ENCODE data around the gene MAP3K6.

MAP3K6 gene

DNA sequence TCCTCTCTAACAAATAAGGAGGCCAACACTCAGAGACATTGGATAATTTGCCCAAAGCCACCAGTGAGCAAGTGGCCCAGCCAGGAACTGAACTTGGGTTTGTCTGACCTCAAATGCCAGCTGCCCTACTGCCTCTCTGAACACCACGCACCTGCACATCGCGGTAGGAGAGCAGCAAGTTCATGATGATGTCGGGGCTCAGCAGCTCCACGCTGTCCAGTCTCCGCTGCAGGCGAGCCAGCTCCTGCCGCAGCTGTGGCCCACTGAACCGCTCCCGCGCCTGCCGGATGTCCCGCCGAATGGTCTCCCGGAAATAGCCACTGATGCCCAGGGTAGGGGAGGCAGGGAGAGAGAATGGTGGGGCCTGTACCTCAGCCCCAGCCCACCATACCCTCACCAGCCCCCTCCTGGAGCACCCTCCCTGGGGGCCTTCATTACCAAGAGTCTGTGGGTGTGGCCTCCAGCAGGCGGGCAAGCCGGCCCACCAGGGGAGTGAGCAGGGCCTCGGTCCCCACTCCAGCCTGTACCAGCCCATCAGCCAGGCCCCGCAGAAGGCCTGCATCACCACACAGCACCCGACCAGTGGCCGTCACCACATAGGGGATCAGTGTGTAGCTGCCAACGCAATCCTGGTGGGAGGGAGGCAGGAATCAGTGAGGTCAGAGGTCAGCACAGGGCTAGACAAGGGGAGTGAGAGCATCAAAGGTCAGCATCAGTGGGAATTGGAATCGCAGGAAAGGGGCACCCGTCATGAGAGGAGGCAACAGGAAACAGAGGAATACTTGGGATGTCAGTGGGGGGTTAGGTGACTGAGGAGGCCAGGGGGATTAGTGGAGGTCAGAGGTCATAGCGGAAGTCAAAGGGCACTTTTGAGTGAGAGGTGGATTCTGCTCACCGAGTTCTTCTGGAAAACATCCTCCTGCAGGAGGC, 2.7 kb downstream of the MAP3K6 start:
- H3K4me1 Mint-ChIP-seq: peaks cover 72% of the 10 kb centered on the region
- DNase-seq: peak; percentile 50
- H3K27ac Mint-ChIP-seq: peak overlapping the region; percentile 53
- peak overlapping the region; percentile 51 for H3K4me3 Mint-ChIP-seq
- H3K27me3 Mint-ChIP-seq (ENCODE audit: low read depth, poor library complexity): peaks cover 25% of the 10 kb centered on the region
- H3K9me3 Mint-ChIP-seq: no peaks in the 10 kb centered on the region
- TF ChIP-seq, protein P1, sequence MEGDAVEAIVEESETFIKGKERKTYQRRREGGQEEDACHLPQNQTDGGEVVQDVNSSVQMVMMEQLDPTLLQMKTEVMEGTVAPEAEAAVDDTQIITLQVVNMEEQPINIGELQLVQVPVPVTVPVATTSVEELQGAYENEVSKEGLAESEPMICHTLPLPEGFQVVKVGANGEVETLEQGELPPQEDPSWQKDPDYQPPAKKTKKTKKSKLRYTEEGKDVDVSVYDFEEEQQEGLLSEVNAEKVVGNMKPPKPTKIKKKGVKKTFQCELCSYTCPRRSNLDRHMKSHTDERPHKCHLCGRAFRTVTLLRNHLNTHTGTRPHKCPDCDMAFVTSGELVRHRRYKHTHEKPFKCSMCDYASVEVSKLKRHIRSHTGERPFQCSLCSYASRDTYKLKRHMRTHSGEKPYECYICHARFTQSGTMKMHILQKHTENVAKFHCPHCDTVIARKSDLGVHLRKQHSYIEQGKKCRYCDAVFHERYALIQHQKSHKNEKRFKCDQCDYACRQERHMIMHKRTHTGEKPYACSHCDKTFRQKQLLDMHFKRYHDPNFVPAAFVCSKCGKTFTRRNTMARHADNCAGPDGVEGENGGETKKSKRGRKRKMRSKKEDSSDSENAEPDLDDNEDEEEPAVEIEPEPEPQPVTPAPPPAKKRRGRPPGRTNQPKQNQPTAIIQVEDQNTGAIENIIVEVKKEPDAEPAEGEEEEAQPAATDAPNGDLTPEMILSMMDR (IDR thresholded peaks at IDR 0.05): no peak
- H3K36me3 Mint-ChIP-seq (ENCODE audit: low read depth): peaks cover 2% of the 10 kb centered on the region

- Mint-ChIP-seq H3K9me3 (no peaks in the 10 kb centered on the region), H3K27ac (no peak overlapping the region), H3K4me3 (peak overlapping the region; percentile 75), H3K4me1 (peaks cover 64% of the 10 kb centered on the region), H3K36me3 (ENCODE audit: low read depth) (peaks cover 5% of the 10 kb centered on the region), H3K27me3 (ENCODE audit: low read depth, poor library complexity) (peaks cover 40% of the 10 kb centered on the region)
- TF ChIP-seq, protein P1 (IDR thresholded peaks at IDR 0.05): no peak
- DNase-seq: no peak
Measured at GRCh38 chr1:27361553-27361952, 5.2 kb downstream of the MAP3K6 start.

DNA sequence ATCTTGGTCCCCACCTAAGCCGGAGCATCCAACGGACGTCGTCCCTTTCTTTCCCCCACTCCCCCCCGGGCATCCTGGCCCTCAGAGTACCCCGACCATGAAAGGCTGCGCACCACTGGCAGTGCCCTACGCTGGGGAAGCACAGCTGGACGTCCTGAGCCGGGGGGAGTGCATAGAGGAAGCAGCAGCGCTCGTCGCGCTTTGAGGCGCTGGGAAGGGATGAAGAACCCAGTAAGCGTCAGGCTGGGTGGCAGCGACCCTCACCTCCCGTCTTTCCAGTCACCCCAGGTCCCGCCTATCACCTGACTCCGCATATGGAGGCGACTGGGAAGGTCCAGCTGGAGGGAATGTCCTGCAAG, 5.7 kb downstream of the MAP3K6 start:
- Mint-ChIP-seq H3K9me3 (no peaks in the 10 kb centered on the region), H3K27ac (no peak overlapping the region)

GRCh38 chr1:27360159-27361043, 6.4 kb downstream of the MAP3K6 start:
- Mint-ChIP-seq H3K4me3 (peak overlapping the region; percentile 75), H3K4me1 (peaks cover 63% of the 10 kb centered on the region), H3K27ac (no peak overlapping the region), H3K36me3 (ENCODE audit: low read depth) (peaks cover 9% of the 10 kb centered on the region), H3K9me3 (no peaks in the 10 kb centered on the region), H3K27me3 (ENCODE audit: low read depth, poor library complexity) (peaks cover 40% of the 10 kb centered on the region)
- peak; percentile 59 for DNase-seq
- TF ChIP-seq, protein P1 (IDR thresholded peaks at IDR 0.05): no peak

More for the DNA sequence above, 5.7 kb downstream of the MAP3K6 start:
- Mint-ChIP-seq H3K36me3 (ENCODE audit: low read depth) (peaks cover 5% of the 10 kb centered on the region), H3K27me3 (ENCODE audit: low read depth, poor library complexity) (peaks cover 40% of the 10 kb centered on the region), H3K4me3 (peak overlapping the region; percentile 75), H3K4me1 (peaks cover 64% of the 10 kb centered on the region)
- no peak for DNase-seq
- TF ChIP-seq, protein P1 (IDR thresholded peaks at IDR 0.05): no peak

GRCh38 chr1:27359822-27360158, 7.0 kb downstream of the MAP3K6 start:
- Mint-ChIP-seq H3K4me3 (peak overlapping the region; percentile 75), H3K36me3 (ENCODE audit: low read depth) (peaks cover 10% of the 10 kb centered on the region), H3K27me3 (ENCODE audit: low read depth, poor library complexity) (peaks cover 45% of the 10 kb centered on the region), H3K4me1 (peaks cover 61% of the 10 kb centered on the region), H3K9me3 (no peaks in the 10 kb centered on the region), H3K27ac (no peak overlapping the region)
- DNase-seq: no peak
- TF ChIP-seq, protein P1 (IDR thresholded peaks at IDR 0.05): no peak

Data from nephron progenitor cell (in vitro differentiated cells).